Measurements from ENCODE around the gene GLYR1.

DNA sequence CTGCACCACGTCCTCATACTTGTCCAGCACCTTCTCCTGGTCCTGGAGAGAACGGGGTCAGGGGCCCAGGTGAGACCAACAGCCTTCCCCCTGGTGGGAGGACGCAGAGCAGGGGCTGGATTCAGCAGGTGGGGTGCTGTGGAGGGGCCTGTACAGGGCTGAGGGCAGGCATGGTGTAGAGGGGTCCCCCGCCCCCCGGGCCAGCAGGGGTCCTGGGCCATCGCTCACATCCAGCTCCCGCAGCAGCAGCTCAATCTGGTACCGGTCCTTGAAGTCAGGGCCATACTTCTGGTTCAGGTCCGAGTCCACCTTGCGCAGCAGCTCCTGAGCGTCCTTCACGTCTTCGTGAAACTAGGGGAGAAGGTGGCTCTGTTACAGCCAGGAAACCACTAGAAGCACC, 48.3 kb upstream of the GLYR1 start:
- no peak for TF ChIP-seq POLR2A (IDR thresholded peaks at IDR 0.05)
- TF ChIP-seq, protein P1, sequence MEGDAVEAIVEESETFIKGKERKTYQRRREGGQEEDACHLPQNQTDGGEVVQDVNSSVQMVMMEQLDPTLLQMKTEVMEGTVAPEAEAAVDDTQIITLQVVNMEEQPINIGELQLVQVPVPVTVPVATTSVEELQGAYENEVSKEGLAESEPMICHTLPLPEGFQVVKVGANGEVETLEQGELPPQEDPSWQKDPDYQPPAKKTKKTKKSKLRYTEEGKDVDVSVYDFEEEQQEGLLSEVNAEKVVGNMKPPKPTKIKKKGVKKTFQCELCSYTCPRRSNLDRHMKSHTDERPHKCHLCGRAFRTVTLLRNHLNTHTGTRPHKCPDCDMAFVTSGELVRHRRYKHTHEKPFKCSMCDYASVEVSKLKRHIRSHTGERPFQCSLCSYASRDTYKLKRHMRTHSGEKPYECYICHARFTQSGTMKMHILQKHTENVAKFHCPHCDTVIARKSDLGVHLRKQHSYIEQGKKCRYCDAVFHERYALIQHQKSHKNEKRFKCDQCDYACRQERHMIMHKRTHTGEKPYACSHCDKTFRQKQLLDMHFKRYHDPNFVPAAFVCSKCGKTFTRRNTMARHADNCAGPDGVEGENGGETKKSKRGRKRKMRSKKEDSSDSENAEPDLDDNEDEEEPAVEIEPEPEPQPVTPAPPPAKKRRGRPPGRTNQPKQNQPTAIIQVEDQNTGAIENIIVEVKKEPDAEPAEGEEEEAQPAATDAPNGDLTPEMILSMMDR (IDR thresholded peaks at IDR 0.05) = no peak

Data from lower leg skin (tissue), 3 donors.